Activated CD4-positive, alpha-beta T cell treated with anti-CD3 and anti-CD28 coated beads, Interleukin-2, amount 50 U/mL, for 4 hours (primary cell): ENCODE data around the gene ACTR3C.

ENCODE experiments used
- DNase-seq, 2 experiments: peaks; one replicate each; pipeline ENCODE4 v3.0.0-alpha.2; 2020

ACTR3C gene

GRCh38 chr7:150358988-150359621 lies 35.8 kb upstream of the ACTR3C start:
- no peak for DNase-seq

GRCh38 chr7:150358433-150358832 lies 35.1 kb upstream of the ACTR3C start:
- no peak for DNase-seq

GRCh38 chr7:150357771-150358427 lies 34.6 kb upstream of the ACTR3C start:
- DNase-seq = no peak

GRCh38 chr7:150357270-150357669 lies 33.9 kb upstream of the ACTR3C start:
- peak; percentile 60 to 67 for DNase-seq

- DNase-seq = no peak
Observed at GRCh38 chr7:150356265-150356897, 33.0 kb upstream of the ACTR3C start.

GRCh38 chr7:150355666-150356059 lies 32.3 kb upstream of the ACTR3C start:
- no peak for DNase-seq

GRCh38 chr7:150351587-150352194 lies 28.3 kb upstream of the ACTR3C start:
- DNase-seq = no peak

- no peak for DNase-seq
Observed at GRCh38 chr7:150346922-150347321, 23.6 kb upstream of the ACTR3C start.

GRCh38 chr7:150345012-150345411 lies 21.7 kb upstream of the ACTR3C start:
- no peak for DNase-seq

GRCh38 chr7:150344299-150344698 lies 21.0 kb upstream of the ACTR3C start:
- no peak for DNase-seq

- DNase-seq = no peak
Observed at GRCh38 chr7:150343225-150343624, 19.9 kb upstream of the ACTR3C start.

GRCh38 chr7:150342121-150342408 lies 18.7 kb upstream of the ACTR3C start:
- DNase-seq = no peak

GRCh38 chr7:150341263-150342120 lies 18.1 kb upstream of the ACTR3C start, which contains the start of gene RARRES2:
RARRES2 (minus strand) TSS chr7:150341629; CDS start chr7:150340609, 1,020 bp downstream.
- DNase-seq = no peak

GRCh38 chr7:150340875-150341262 lies 17.5 kb upstream of the ACTR3C start:
- DNase-seq = no peak

GRCh38 chr7:150340024-150340749 lies 16.8 kb upstream of the ACTR3C start:
- no peak for DNase-seq

- no peak for DNase-seq
Observed at GRCh38 chr7:150339409-150339809, 16.1 kb upstream of the ACTR3C start.

GRCh38 chr7:150338166-150338829 lies 15.0 kb upstream of the ACTR3C start:
- DNase-seq = no peak

GRCh38 chr7:150337659-150338081 lies 14.3 kb upstream of the ACTR3C start:
- no peak for DNase-seq

GRCh38 chr7:150337179-150337578 lies 13.8 kb upstream of the ACTR3C start:
- no peak for DNase-seq

GRCh38 chr7:150336746-150337145 lies 13.4 kb upstream of the ACTR3C start:
- no peak for DNase-seq

- no peak for DNase-seq
Observed at GRCh38 chr7:150335774-150336112, 12.4 kb upstream of the ACTR3C start.
